Endometrium (tissue), 2 donors: ENCODE results near the gene GAB2.

ENCODE experiments used
- FAIRE-seq: peaks from 2 replicates; lab custom pipeline; 2012; peaks lifted over from hg19 to GRCh38; lab: Jason Lieb, UNC
- donor health status: control.
- donor health status: control.

GAB2 gene

GRCh38 chr11:78399136-78399535 is 18.5 kb downstream of the GAB2 start:
- no peak for FAIRE-seq

GRCh38 chr11:78398715-78399114 is 18.9 kb downstream of the GAB2 start:
- FAIRE-seq = no peak

- no peak for FAIRE-seq
Observed at GRCh38 chr11:78397398-78397797, 20.2 kb downstream of the GAB2 start.

GRCh38 chr11:78395597-78395996 is 22.0 kb downstream of the GAB2 start:
- no peak for FAIRE-seq

GRCh38 chr11:78392854-78393253 is 24.8 kb downstream of the GAB2 start:
- no peak for FAIRE-seq

- FAIRE-seq = no peak
Observed at GRCh38 chr11:78391424-78391823, 26.2 kb downstream of the GAB2 start.

GRCh38 chr11:78390809-78391208 is 26.8 kb downstream of the GAB2 start:
- no peak for FAIRE-seq

- FAIRE-seq = no peak
Observed at GRCh38 chr11:78386215-78386941, 31.2 kb downstream of the GAB2 start.

- no peak for FAIRE-seq
Observed at GRCh38 chr11:78385205-78385604, 32.4 kb downstream of the GAB2 start.

- FAIRE-seq = no peak
Observed at GRCh38 chr11:78384231-78384630, 33.4 kb downstream of the GAB2 start.

- no peak for FAIRE-seq
Observed at GRCh38 chr11:78381865-78382264, 35.8 kb downstream of the GAB2 start.

- FAIRE-seq = no peak
Observed at GRCh38 chr11:78380615-78381051, 37.0 kb downstream of the GAB2 start.

GRCh38 chr11:78379039-78379670 is 38.5 kb downstream of the GAB2 start:
- FAIRE-seq = no peak

- FAIRE-seq = no peak
Observed at GRCh38 chr11:78377625-78378418, 39.8 kb downstream of the GAB2 start.

- no peak for FAIRE-seq
Observed at GRCh38 chr11:78376858-78377257, 40.8 kb downstream of the GAB2 start.

- no peak for FAIRE-seq
Observed at GRCh38 chr11:78374917-78375316, 42.7 kb downstream of the GAB2 start.

- no peak for FAIRE-seq
Observed at GRCh38 chr11:78373689-78374088, 43.9 kb downstream of the GAB2 start.

GRCh38 chr11:78372114-78372768 is 45.4 kb downstream of the GAB2 start:
- FAIRE-seq = no peak

- no peak for FAIRE-seq
Observed at GRCh38 chr11:78371221-78371891, 46.3 kb downstream of the GAB2 start.

GRCh38 chr11:78370406-78371172 is 47.0 kb downstream of the GAB2 start:
- FAIRE-seq = no peak

- FAIRE-seq = no peak
Observed at GRCh38 chr11:78365381-78365792, 52.2 kb downstream of the GAB2 start.
